ENCODE results near the gene MEGF11.

The MEGF11 gene

GRCh38 chr15:66108483-66109265, 144.9 kb downstream of the MEGF11 start:
- no peak for FAIRE-seq

GRCh38 chr15:66107070-66107469, 146.5 kb downstream of the MEGF11 start:
- FAIRE-seq = no peak

- FAIRE-seq = no peak
Measured at GRCh38 chr15:66105286-66106265, 148.0 kb downstream of the MEGF11 start.

- FAIRE-seq = no peak
Measured at GRCh38 chr15:66103293-66103590, 150.3 kb downstream of the MEGF11 start.

- no peak for FAIRE-seq
Measured at GRCh38 chr15:66102563-66103292, 150.8 kb downstream of the MEGF11 start.

GRCh38 chr15:66101715-66102395, 151.7 kb downstream of the MEGF11 start:
- FAIRE-seq = no peak

GRCh38 chr15:66100761-66101160, 152.8 kb downstream of the MEGF11 start:
- FAIRE-seq = no peak

- FAIRE-seq = no peak
Measured at GRCh38 chr15:66099950-66100671, 153.4 kb downstream of the MEGF11 start.

GRCh38 chr15:66098022-66098363, 155.6 kb downstream of the MEGF11 start:
- FAIRE-seq = no peak

- FAIRE-seq = no peak
Measured at GRCh38 chr15:66097151-66098021, 156.2 kb downstream of the MEGF11 start.

GRCh38 chr15:66096688-66097058, 156.9 kb downstream of the MEGF11 start:
- no peak for FAIRE-seq

- FAIRE-seq = no peak
Measured at GRCh38 chr15:66095871-66096687, 157.5 kb downstream of the MEGF11 start.

GRCh38 chr15:66094331-66094730, 159.2 kb downstream of the MEGF11 start:
- no peak for FAIRE-seq

- no peak for FAIRE-seq
Measured at GRCh38 chr15:66092053-66093016, 161.2 kb downstream of the MEGF11 start.

GRCh38 chr15:66089509-66089908, 164.0 kb downstream of the MEGF11 start:
- no peak for FAIRE-seq

- FAIRE-seq = no peak
Measured at GRCh38 chr15:66089049-66089448, 164.5 kb downstream of the MEGF11 start.

- FAIRE-seq = no peak
Measured at GRCh38 chr15:66085128-66085527, 168.4 kb downstream of the MEGF11 start.

GRCh38 chr15:66084704-66085103, 168.8 kb downstream of the MEGF11 start:
- FAIRE-seq = no peak
